AG09319 (cell line): Measurements from ENCODE around the gene ZNF318.

Source experiments
- DNase-seq: peaks from one replicate; pipeline ENCODE4 v3.0.0-alpha.2; 2010; ENCODE audit warnings: low read depth; ENCODE audit errors: extremely low read depth
- CTCF ChIP-seq: IDR thresholded peaks from 2 replicates; pipeline ENCODE4 v1.5.1; 2011; ENCODE audit warnings: low read depth, mild to moderate bottlenecking, inconsistent platforms, low read length, moderate library complexity

ZNF318 gene

GRCh38 chr6:43328528-43328927 is 40.9 kb downstream of the ZNF318 start:
- no peak for DNase-seq
- TF ChIP-seq CTCF: no peak

GRCh38 chr6:43325876-43326275 is 43.6 kb downstream of the ZNF318 start:
- TF ChIP-seq CTCF: no peak
- DNase-seq: no peak

GRCh38 chr6:43318011-43318410 is 51.4 kb downstream of the ZNF318 start:
- DNase-seq: no peak
- no peak for TF ChIP-seq CTCF

- DNase-seq: no peak
Measured at GRCh38 chr6:43313813-43314212, 55.6 kb downstream of the ZNF318 start.

GRCh38 chr6:43311666-43312065 is 57.8 kb downstream of the ZNF318 start:
- no peak for DNase-seq
- no peak for TF ChIP-seq CTCF

More at GRCh38 chr6:43313813-43314212, 55.6 kb downstream of the ZNF318 start:
- no peak for TF ChIP-seq CTCF

- DNase-seq: no peak
Measured at GRCh38 chr6:43310624-43311023, 58.8 kb downstream of the ZNF318 start.

GRCh38 chr6:43310134-43310533 is 59.3 kb downstream of the ZNF318 start:
- no peak for TF ChIP-seq CTCF
- DNase-seq: no peak

More at GRCh38 chr6:43310624-43311023, 58.8 kb downstream of the ZNF318 start:
- TF ChIP-seq CTCF: no peak
